ENCODE results near the gene RPEL1.

Gene RPEL1

DNA sequence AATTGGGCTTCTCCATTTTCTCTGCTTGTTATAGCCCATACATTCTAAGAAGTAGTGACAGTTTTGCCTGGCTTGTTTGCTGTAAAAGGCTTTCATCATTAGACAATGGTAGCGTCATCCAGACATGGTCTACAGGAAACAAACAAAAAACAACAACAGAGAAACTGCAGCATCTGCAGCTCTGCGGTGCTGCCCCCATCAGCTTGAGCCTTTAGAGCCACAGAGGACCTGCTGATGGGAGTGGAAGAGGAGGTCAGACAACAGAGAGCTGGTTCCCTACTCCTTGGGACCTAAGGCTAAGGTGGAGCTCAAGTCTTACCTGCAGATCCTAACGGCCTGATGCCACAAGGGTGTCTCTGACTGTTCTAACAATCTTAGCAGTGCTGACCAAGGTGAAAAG is 34.3 kb downstream of the RPEL1 start:
- no peaks in the 10 kb centered on the region for H3K9me2 ChIP-seq (replicated peaks; ENCODE audit: control insufficient read depth, low read length)
- H3F3A ChIP-seq (ENCODE audit: control insufficient read depth, insufficient read depth): no peaks in the 10 kb centered on the region
- H3K79me2 ChIP-seq (ENCODE audit: control insufficient read depth, low read length): peaks cover 6% of the 10 kb centered on the region; the same call in 1 of the 2 replicates
- peaks cover 22% of the 10 kb centered on the region for H3K4me1 ChIP-seq (ENCODE audit: control insufficient read depth, low read length)
- H3K4me3 ChIP-seq (ENCODE audit: low read length): no peak overlapping the region
- H3K27ac ChIP-seq (ENCODE audit: low read depth, low read length): no peak overlapping the region
- no peak overlapping the region for H3K4me2 ChIP-seq (ENCODE audit: low read length)
- H3K36me3 ChIP-seq (ENCODE audit: control insufficient read depth, low read length): no peaks in the 10 kb centered on the region; the same call in 1 of the 2 replicates
- peaks cover 10% of the 10 kb centered on the region for H3K27me3 ChIP-seq (ENCODE audit: control insufficient read depth, low read length)
- H3K9me3 ChIP-seq (ENCODE audit: control insufficient read depth, insufficient read depth, low read length): no peaks in the 10 kb centered on the region
- TF ChIP-seq CTCF (IDR thresholded peaks at IDR 0.05; ENCODE audit: low read depth, low read length, poor library complexity, severe bottlenecking) (no peak), EZH2phosphoT487 (IDR thresholded peaks at IDR 0.05; ENCODE audit: borderline replicate concordance, low read length) (no peak)
- H4K20me1 ChIP-seq (ENCODE audit: control insufficient read depth, insufficient read depth, low read depth, low read length): peaks cover 3% of the 10 kb centered on the region; the same call in 1 of the 2 replicates

- TF ChIP-seq EZH2phosphoT487 (IDR thresholded peaks at IDR 0.05; ENCODE audit: borderline replicate concordance, low read length) (no peak), CTCF (IDR thresholded peaks at IDR 0.05; ENCODE audit: low read depth, low read length, poor library complexity, severe bottlenecking) (no peak)
These were observed 34.8 kb downstream of the RPEL1 start for GRCh38 chr10:103280506-103280905.

GRCh38 chr10:103281753-103282152 is 36.1 kb downstream of the RPEL1 start:
- no peak overlapping the region for H3K4me3 ChIP-seq (ENCODE audit: low read length)

More at GRCh38 chr10:103280506-103280905, 34.8 kb downstream of the RPEL1 start:
- Histone ChIP-seq H3K27ac (ENCODE audit: low read depth, low read length) (no peak overlapping the region), H3K36me3 (ENCODE audit: control insufficient read depth, low read length) (no peaks in the 10 kb centered on the region; the same call in 1 of the 2 replicates), H3K4me2 (ENCODE audit: low read length) (no peak overlapping the region), H3K4me3 (ENCODE audit: low read length) (no peak overlapping the region), H3K27me3 (ENCODE audit: control insufficient read depth, low read length) (peaks cover 10% of the 10 kb centered on the region), H3K9me2 (replicated peaks; ENCODE audit: control insufficient read depth, low read length) (no peaks in the 10 kb centered on the region), H3K4me1 (ENCODE audit: control insufficient read depth, low read length) (peaks cover 22% of the 10 kb centered on the region), H3F3A (ENCODE audit: control insufficient read depth, insufficient read depth) (no peaks in the 10 kb centered on the region), H3K9me3 (ENCODE audit: control insufficient read depth, insufficient read depth, low read length) (no peaks in the 10 kb centered on the region), H4K20me1 (ENCODE audit: control insufficient read depth, insufficient read depth, low read depth, low read length) (peaks cover 3% of the 10 kb centered on the region; the same call in 1 of the 2 replicates), H3K79me2 (ENCODE audit: control insufficient read depth, low read length) (peaks cover 6% of the 10 kb centered on the region; the same call in 1 of the 2 replicates)

More at GRCh38 chr10:103281753-103282152, 36.1 kb downstream of the RPEL1 start:
- Histone ChIP-seq H3K79me2 (ENCODE audit: control insufficient read depth, low read length) (peaks cover 6% of the 10 kb centered on the region; the same call in 1 of the 2 replicates), H3K4me2 (ENCODE audit: low read length) (peak overlapping the region; percentile 12; the same call in 1 of the 2 replicates), H3F3A (ENCODE audit: control insufficient read depth, insufficient read depth) (no peaks in the 10 kb centered on the region), H3K27ac (ENCODE audit: low read depth, low read length) (no peak overlapping the region), H3K27me3 (ENCODE audit: control insufficient read depth, low read length) (peaks cover 6% of the 10 kb centered on the region), H3K9me2 (replicated peaks; ENCODE audit: control insufficient read depth, low read length) (no peaks in the 10 kb centered on the region), H4K20me1 (ENCODE audit: control insufficient read depth, insufficient read depth, low read depth, low read length) (peaks cover 3% of the 10 kb centered on the region; the same call in 1 of the 2 replicates), H3K9me3 (ENCODE audit: control insufficient read depth, insufficient read depth, low read length) (no peaks in the 10 kb centered on the region), H3K4me1 (ENCODE audit: control insufficient read depth, low read length) (peaks cover 18% of the 10 kb centered on the region), H3K36me3 (ENCODE audit: control insufficient read depth, low read length) (no peaks in the 10 kb centered on the region; the same call in 1 of the 2 replicates)
- no peak for TF ChIP-seq CTCF (IDR thresholded peaks at IDR 0.05; ENCODE audit: low read depth, low read length, poor library complexity, severe bottlenecking)

Data from DOHH2 (cell line).